ENCODE results near the gene PLEKHH2. TPM values are rescaled to one million over a fixed set of nuclear protein-coding genes. Genes with fewer than 3 reads are reported as not detected.

Gene PLEKHH2
- total RNA-seq = 3.7 and 4.8 TPM in 2 replicates

GRCh38 chr2:43637030-43637803, at the start of gene PLEKHH2:
TSS of gene PLEKHH2 (plus strand) at chr2:43637260. CDS start at chr2:43644674, 7,414 bp downstream.

DNA sequence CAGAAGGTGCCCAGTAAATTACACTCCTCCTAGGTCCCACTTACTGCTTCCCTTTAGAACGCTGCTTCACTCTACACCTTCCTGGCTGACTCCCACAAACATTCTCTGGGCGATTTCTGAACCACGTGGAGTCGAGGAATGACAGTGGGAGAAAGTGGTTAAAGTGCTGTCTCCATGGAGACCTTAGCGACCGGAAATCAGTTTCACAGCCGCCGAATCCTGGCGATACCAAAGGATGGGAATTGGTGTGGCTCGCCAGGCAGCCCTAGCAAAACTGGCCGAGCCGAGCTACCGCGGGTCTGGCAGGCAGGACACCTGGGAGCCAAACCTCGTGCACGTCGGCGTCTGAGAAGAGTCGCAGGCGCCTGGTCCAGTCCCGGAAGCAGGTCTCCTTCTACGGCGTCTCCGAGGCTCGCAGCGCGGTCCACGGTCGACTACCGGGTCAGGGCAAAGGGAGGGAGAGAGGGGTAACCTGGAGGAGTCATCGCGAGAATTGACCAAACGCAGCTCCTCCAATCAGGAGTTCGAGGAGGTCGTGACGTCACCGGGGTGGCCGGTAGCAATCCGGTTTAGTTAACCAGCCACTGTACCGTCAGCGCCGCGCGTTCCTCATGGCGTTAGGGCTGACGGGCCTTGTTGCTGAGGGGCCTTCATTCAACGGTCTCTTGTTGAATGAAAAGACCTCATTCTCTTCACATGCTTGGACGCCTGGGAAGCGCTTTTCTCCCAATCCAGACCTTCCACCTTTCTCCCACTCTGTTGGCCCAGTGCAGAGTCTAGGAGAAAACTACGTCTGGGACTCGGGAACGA, 41.3 kb upstream of the PLEKHH2 start, which contains the start of gene THADA:
Gene THADA (minus strand): TSS at position 436 of the 810 bp plus-strand sequence. CDS start 3,646 bp downstream, outside the sequence.

GRCh38 chr2:43676322-43677050, 39.4 kb downstream of the PLEKHH2 start, which contains the start of gene C1GALT1C1L:
TSS of gene C1GALT1C1L (minus strand) at chr2:43676429. CDS start at chr2:43676322, 107 bp downstream.

GRCh38 chr2:43773876-43774613, 137.0 kb downstream of the PLEKHH2 start, which contains the start of gene DYNC2LI1:
TSS of gene DYNC2LI1 (plus strand) at chr2:43774039. CDS start at chr2:43774139, 100 bp downstream.

Other genes with a start within 250 kb of the PLEKHH2 start
- 18.8 and 19.0 TPM in 2 replicates for gene THADA, start 41.2 kb upstream of the PLEKHH2 start, total RNA-seq
- 0.86 and 3.9 TPM in 2 replicates for gene C1GALT1C1L, start 39.2 kb downstream of the PLEKHH2 start, total RNA-seq
- 13.8 and 37.4 TPM in 2 replicates for gene DYNC2LI1, start 136.8 kb downstream of the PLEKHH2 start, total RNA-seq
- gene ABCG5, start 201.6 kb downstream of the PLEKHH2 start, total RNA-seq = not detected in 2 replicates
- gene ABCG8, start 201.7 kb downstream of the PLEKHH2 start, total RNA-seq = not detected in 2 replicates